Thoracic aorta (tissue), 2 donors: ENCODE results near the gene STAMBPL1. TPM values are rescaled to one million over a fixed set of nuclear protein-coding genes. Genes with fewer than 3 reads are reported as not detected.
"Not testable (repeated sequence)": the region's sequence is repeated elsewhere in the genome, so short reads cannot be mapped to it uniquely, and the experiment has no call there.

Experiments
- ATAC-seq: fragments of 150-250 bp; one replicate; pipeline ENCODE4 v1.8.0; 2017; ENCODE audit warnings: low read depth; ENCODE audit not compliant: insufficient number of reproducible peaks, low FRiP score
- DNase-seq: peaks from one replicate; pipeline ENCODE4 v3.0.0-alpha.2; 2020; ENCODE audit warnings: low spot score
- H3K27ac ChIP-seq, 2 donors: fragments of 200-600 bp; sonication (generic); 1 replicate in 1 of 2; 2 replicates in 1 of 2; pipeline ENCODE4 v1.5.1; 2016; ENCODE audit warnings: mild to moderate bottlenecking in 2 of 2, moderate library complexity in 2 of 2
- H3K27me3 ChIP-seq: fragments of 200-600 bp; sonication (generic); replicated peaks from 2 replicates; pipeline ENCODE4 v1.6.0; 2016; ENCODE audit warnings: mild to moderate bottlenecking; ENCODE audit not compliant: insufficient read depth
- H3K36me3 ChIP-seq: fragments of 200-600 bp; sonication (generic); one replicate; pipeline ENCODE4 v1.5.1; 2016
- H3K4me1 ChIP-seq, 2 donors: fragments of 200-600 bp; sonication (generic); 1 replicate in 1 of 2; 2 replicates in 1 of 2; pipeline versions ENCODE4 v1.5.1 to v1.6.0; 2016; ENCODE audit warnings: low read depth in 2 of 2, mild to moderate bottlenecking in 1 of 2; ENCODE audit not compliant: control insufficient read depth in 1 of 2
- H3K4me3 ChIP-seq: fragments of 200-600 bp; sonication (generic); 2 replicates; pipeline ENCODE4 v1.5.1; 2016; ENCODE audit warnings: mild to moderate bottlenecking
- H3K9me3 ChIP-seq: fragments of 200-600 bp; sonication (generic); 2 replicates; pipeline ENCODE4 v1.5.1; 2016
- CTCF ChIP-seq: fragments of 200-600 bp; sonication (generic); IDR thresholded peaks from one replicate; pipeline ENCODE4 v1.5.1; 2019; ENCODE audit warnings: antibody characterized with exemption
- total RNA-seq, 2 donors: library from RNA; depleted of rRNA; stranded (reverse); fragments of >200 nt; gene quantifications; one replicate each; pipeline versions ENCODE4 v1.1.0 to v1.2.3, GENCODE V29; 2016

STAMBPL1 gene
- total RNA-seq, 2 donors from 2014 or later, result 2.2 to 10.0 TPM

- Histone ChIP-seq H3K27ac (no peak overlapping the region), H3K36me3 (no peaks in the 10 kb centered on the region), H3K27me3 (no peaks in the 10 kb centered on the region), H3K9me3 (no peaks in the 10 kb centered on the region), H3K4me3 (no peak overlapping the region), H3K4me1 (no peaks in the 10 kb centered on the region)
- no peak for TF ChIP-seq CTCF
- no peak for DNase-seq
- no peak for ATAC-seq
Observed at GRCh38 chr10:88926566-88927415, 46.7 kb downstream of the STAMBPL1 start.

GRCh38 chr10:88927416-88927690 lies 47.3 kb downstream of the STAMBPL1 start:
- Histone ChIP-seq H3K36me3 (no peaks in the 10 kb centered on the region), H3K27ac (no peak overlapping the region), H3K4me3 (no peak overlapping the region), H3K9me3 (no peaks in the 10 kb centered on the region), H3K4me1 (no peaks in the 10 kb centered on the region), H3K27me3 (no peaks in the 10 kb centered on the region)
- no peak for TF ChIP-seq CTCF
- no peak for ATAC-seq
- DNase-seq, result no peak

- Histone ChIP-seq H3K9me3 (no peaks in the 10 kb centered on the region), H3K27me3 (no peaks in the 10 kb centered on the region), H3K4me3 (no peak overlapping the region), H3K36me3 (no peaks in the 10 kb centered on the region), H3K27ac (no peak overlapping the region), H3K4me1 (no peaks in the 10 kb centered on the region)
- ATAC-seq (no peak), DNase-seq (no peak)
- TF ChIP-seq CTCF, result no peak
Observed at GRCh38 chr10:88928254-88928653, 48.2 kb downstream of the STAMBPL1 start.

GRCh38 chr10:88931548-88931947 lies 51.5 kb downstream of the STAMBPL1 start:
- DNase-seq, result no peak
- Histone ChIP-seq H3K27me3 (no peaks in the 10 kb centered on the region), H3K4me1 (no peaks in the 10 kb centered on the region), H3K36me3 (peaks cover 16% of the 10 kb centered on the region), H3K4me3 (no peak overlapping the region), H3K27ac (peak overlapping the region; percentile 24 to 72), H3K9me3 (no peaks in the 10 kb centered on the region)
- ATAC-seq, result no peak
- no peak for TF ChIP-seq CTCF

- not testable (repeated sequence) for H3K4me1 ChIP-seq, H3K4me3 ChIP-seq, H3K9me3 ChIP-seq, DNase-seq, H3K27me3 ChIP-seq
- Histone ChIP-seq H3K36me3 (peaks cover 20% of the 10 kb centered on the region), H3K27ac (peak overlapping the region; percentile 72)
- peak; percentile 1 for ATAC-seq
Observed at GRCh38 chr10:88932029-88932428, 52.0 kb downstream of the STAMBPL1 start.
